Panc1 (cell line): ENCODE measurements around the gene DAD1. TPM values are rescaled to one million over a fixed set of nuclear protein-coding genes. Genes with fewer than 3 reads are reported as not detected.

Experiments used
- ATAC-seq: fragments of 200-7000 bp; cut with Tn5 transposase; 2 replicates; pipeline ENCODE4 v1.9.1; 2020; ENCODE audit warnings: mild to moderate bottlenecking, moderate library complexity
- BruUV-seq: library from RNA; stranded (reverse); fragments of 400-500 nt; replicated peaks from 2 replicates; lab custom pipeline; 2021; lab: Mats Ljungman, UMichigan
- CTCF ChIA-PET: fragments of 300-600 bp; sonication (Branson Sonifier 250); formaldehyde crosslinking; loops from one replicate; lab custom pipeline; 2022; ENCODE audit warnings: antibody characterized with exemption; lab: Charles Lee
- POLR2A ChIA-PET: fragments of 300-600 bp; sonication (Branson Sonifier 250); formaldehyde crosslinking; loops from one replicate; lab custom pipeline; 2022; ENCODE audit warnings: antibody characterized with exemption; lab: Charles Lee
- DNase-seq: peaks from one replicate; pipeline ENCODE4 v3.0.0-alpha.2; 2010; ENCODE audit warnings: low read depth, low spot score
- H3K27ac ChIP-seq: 2 replicates; pipeline ENCODE4 v1.5.1; 2011; ENCODE audit warnings: mild to moderate bottlenecking, low read length, inconsistent platforms
- H3K27me3 ChIP-seq: fragments of 200-500 bp; sonication (Bioruptor generic); 2 replicates; pipeline ENCODE4 v1.6.0; 2014; ENCODE audit warnings: low read length, inconsistent platforms; ENCODE audit not compliant: control insufficient read depth, insufficient read depth
- H3K36me3 ChIP-seq: fragments of 200-500 bp; sonication (Bioruptor generic); 2 replicates; pipeline ENCODE4 v1.5.1; 2014; ENCODE audit warnings: inconsistent platforms, mild to moderate bottlenecking, low read length, moderate library complexity; ENCODE audit not compliant: control insufficient read depth, insufficient read depth
- H3K4me1 ChIP-seq: 2 replicates; pipeline ENCODE4 v1.5.1; 2011; ENCODE audit warnings: inconsistent platforms, mild to moderate bottlenecking, low read length, moderate library complexity; ENCODE audit not compliant: control insufficient read depth, insufficient read depth
- H3K4me3 ChIP-seq, 2 experiments: 2 replicates each; pipeline ENCODE4 v1.5.1; 2011 to 2012; ENCODE audit warnings: low read depth in 2 of 2, low read length in 2 of 2, mild to moderate bottlenecking in 2 of 2, inconsistent platforms in 1 of 2, moderate library complexity in 1 of 2
- H3K9me3 ChIP-seq: fragments of 200-500 bp; sonication (Bioruptor generic); 2 replicates; pipeline ENCODE4 v1.5.1; 2014; ENCODE audit warnings: low read depth, mild to moderate bottlenecking, inconsistent platforms, low read length, moderate library complexity; ENCODE audit not compliant: control insufficient read depth, insufficient read depth
- POLR2AphosphoS5 ChIP-seq: IDR thresholded peaks from 2 replicates; pipeline ENCODE4 v1.6.1; 2012; ENCODE audit warnings: mild to moderate bottlenecking, low read depth, low read length, moderate library complexity
- SIN3A ChIP-seq: IDR thresholded peaks from 2 replicates; pipeline ENCODE4 v1.6.1; 2012; ENCODE audit warnings: low read depth, mild to moderate bottlenecking, low read length, moderate library complexity, borderline replicate concordance; ENCODE audit not compliant: insufficient read depth
- TCF7L2 ChIP-seq: IDR thresholded peaks from 2 replicates; pipeline ENCODE4 v1.6.1; 2011; ENCODE audit warnings: mild to moderate bottlenecking, low read depth, low read length, inconsistent platforms
- in situ Hi-C: cut with HindIII; loops from 2 replicates; pipeline ENCODE4 v1.10.0; 2016; ENCODE audit warnings: low sequenced_read_pairs, low pct_unique_long_range_greater_than_20kb
- intact Hi-C: fragments of 100-400 bp; cut with micrococcal nuclease; formaldehyde crosslinking; loops from one replicate; pipeline ENCODE4 v1.10.0; 2022; ENCODE audit not compliant: unreplicated experiment
- total RNA-seq: library from RNA; stranded (reverse); gene quantifications from one replicate; pipeline ENCODE4 v1.2.1, GENCODE V29; 2021; ENCODE audit not compliant: unreplicated experiment
- TF ChIP-seq, protein P1 (sequence below): fragments of 450-650 bp; IDR thresholded peaks from 2 replicates; pipeline ENCODE4 v1.5.1; 2017; ENCODE audit warnings: mild to moderate bottlenecking
- TF ChIP-seq, protein P2 (sequence below), 2 experiments: IDR thresholded peaks; 2 replicates each; pipeline ENCODE4 v1.6.1; 2011 to 2012; ENCODE audit warnings: low read depth in 2 of 2, control low read depth in 1 of 2, low read length in 1 of 2, mild to moderate bottlenecking in 1 of 2, moderate library complexity in 1 of 2; ENCODE audit not compliant: insufficient read depth in 1 of 2

Gene DAD1
- total RNA-seq, 1 experiment from 2014 or later, result 163 TPM

DNA sequence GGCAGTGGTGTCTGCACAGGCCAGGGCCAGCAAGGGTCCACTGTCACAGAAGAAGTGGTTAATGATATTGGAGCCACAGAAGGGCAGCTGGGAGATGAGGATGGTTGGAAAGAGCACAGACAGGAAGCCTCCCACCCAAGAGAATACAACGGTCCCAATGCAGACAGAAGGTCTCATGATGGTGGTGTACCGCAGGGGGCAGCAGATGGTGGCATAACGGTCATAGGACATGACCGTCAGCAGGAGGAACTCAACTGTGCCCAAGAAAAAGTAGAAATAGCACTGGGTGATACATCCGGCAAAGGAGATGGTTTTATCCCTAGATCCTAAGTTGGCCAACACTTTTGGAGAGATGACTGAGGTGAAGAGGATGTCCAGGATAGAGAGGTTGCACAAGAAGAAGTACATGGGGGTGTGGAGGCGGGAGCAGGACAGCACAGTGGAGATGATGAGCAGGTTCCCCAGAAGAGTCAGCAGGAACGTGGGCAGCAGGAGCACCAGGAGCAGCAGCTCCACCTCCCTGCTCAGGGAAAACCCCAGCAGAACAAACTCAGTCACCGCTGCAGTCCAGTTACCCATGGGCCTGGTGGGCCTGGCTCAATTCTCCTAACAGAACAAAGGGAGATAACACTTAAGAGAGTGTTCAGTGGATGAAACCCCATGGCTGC, 45.3 kb upstream of the DAD1 start:
- CTCF ChIA-PET, result no interaction called here
- H3K36me3 ChIP-seq, result no peaks in the 10 kb centered on the region

DNA sequence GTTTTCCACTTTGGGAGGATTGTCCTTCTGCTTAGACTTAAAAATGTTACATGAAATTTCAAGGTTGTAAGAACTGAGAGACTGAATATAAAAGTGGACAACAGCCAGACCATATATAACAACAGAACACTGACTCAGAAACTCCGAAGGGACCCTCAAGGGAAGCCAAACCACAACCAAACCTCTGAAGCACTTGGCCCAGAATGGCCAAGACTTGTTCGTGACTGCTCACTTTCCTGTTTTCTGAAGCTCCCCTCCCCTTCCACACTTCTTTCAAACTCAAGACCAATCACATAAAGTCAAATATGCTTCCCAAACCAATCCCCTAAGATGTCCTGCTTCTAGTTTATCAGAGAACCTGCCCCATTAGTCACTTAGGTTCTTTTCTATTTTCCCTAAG, 41.5 kb upstream of the DAD1 start:
- POLR2A ChIA-PET, result no interaction called here
- DNase-seq (no peak), ATAC-seq (no peak)
- Histone ChIP-seq H3K9me3 (no peaks in the 10 kb centered on the region; the same call in 1 of the 2 replicates), H3K4me3 (no peak overlapping the region), H3K36me3 (no peaks in the 10 kb centered on the region), H3K4me1 (no peaks in the 10 kb centered on the region), H3K27me3 (no peaks in the 10 kb centered on the region; the same call in 1 of the 2 replicates), H3K27ac (no peak overlapping the region)
- TF ChIP-seq, protein P1, sequence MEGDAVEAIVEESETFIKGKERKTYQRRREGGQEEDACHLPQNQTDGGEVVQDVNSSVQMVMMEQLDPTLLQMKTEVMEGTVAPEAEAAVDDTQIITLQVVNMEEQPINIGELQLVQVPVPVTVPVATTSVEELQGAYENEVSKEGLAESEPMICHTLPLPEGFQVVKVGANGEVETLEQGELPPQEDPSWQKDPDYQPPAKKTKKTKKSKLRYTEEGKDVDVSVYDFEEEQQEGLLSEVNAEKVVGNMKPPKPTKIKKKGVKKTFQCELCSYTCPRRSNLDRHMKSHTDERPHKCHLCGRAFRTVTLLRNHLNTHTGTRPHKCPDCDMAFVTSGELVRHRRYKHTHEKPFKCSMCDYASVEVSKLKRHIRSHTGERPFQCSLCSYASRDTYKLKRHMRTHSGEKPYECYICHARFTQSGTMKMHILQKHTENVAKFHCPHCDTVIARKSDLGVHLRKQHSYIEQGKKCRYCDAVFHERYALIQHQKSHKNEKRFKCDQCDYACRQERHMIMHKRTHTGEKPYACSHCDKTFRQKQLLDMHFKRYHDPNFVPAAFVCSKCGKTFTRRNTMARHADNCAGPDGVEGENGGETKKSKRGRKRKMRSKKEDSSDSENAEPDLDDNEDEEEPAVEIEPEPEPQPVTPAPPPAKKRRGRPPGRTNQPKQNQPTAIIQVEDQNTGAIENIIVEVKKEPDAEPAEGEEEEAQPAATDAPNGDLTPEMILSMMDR, result no peak
- TF ChIP-seq SIN3A, result no peak
- intact Hi-C loops (no loop called here), in situ Hi-C loops (no loop called here)
- CTCF ChIA-PET, result no interaction called here
- BruUV-seq, result no TSS peak

More for the DNA sequence above, 45.3 kb upstream of the DAD1 start:
- POLR2A ChIA-PET, result no interaction called here
- in situ Hi-C loops (no loop called here), intact Hi-C loops (no loop called here)
- DNase-seq (no peak), ATAC-seq (no peak)
- TF ChIP-seq SIN3A (no peak), POLR2AphosphoS5 (no peak), TCF7L2 (no peak)
- TF ChIP-seq, protein P2, sequence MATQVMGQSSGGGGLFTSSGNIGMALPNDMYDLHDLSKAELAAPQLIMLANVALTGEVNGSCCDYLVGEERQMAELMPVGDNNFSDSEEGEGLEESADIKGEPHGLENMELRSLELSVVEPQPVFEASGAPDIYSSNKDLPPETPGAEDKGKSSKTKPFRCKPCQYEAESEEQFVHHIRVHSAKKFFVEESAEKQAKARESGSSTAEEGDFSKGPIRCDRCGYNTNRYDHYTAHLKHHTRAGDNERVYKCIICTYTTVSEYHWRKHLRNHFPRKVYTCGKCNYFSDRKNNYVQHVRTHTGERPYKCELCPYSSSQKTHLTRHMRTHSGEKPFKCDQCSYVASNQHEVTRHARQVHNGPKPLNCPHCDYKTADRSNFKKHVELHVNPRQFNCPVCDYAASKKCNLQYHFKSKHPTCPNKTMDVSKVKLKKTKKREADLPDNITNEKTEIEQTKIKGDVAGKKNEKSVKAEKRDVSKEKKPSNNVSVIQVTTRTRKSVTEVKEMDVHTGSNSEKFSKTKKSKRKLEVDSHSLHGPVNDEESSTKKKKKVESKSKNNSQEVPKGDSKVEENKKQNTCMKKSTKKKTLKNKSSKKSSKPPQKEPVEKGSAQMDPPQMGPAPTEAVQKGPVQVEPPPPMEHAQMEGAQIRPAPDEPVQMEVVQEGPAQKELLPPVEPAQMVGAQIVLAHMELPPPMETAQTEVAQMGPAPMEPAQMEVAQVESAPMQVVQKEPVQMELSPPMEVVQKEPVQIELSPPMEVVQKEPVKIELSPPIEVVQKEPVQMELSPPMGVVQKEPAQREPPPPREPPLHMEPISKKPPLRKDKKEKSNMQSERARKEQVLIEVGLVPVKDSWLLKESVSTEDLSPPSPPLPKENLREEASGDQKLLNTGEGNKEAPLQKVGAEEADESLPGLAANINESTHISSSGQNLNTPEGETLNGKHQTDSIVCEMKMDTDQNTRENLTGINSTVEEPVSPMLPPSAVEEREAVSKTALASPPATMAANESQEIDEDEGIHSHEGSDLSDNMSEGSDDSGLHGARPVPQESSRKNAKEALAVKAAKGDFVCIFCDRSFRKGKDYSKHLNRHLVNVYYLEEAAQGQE (IDR thresholded peaks at IDR 0.05; ENCODE audit: insufficient read depth in 1 of 2, low read depth in 2 of 2, low read length in 1 of 2), result no peak
- TF ChIP-seq, protein P1, result no peak
- no peaks in the 10 kb centered on the region; the same call in 1 of the 2 replicates for H3K9me3 ChIP-seq
- H3K4me1 ChIP-seq, result no peaks in the 10 kb centered on the region
- H3K27me3 ChIP-seq, result no peaks in the 10 kb centered on the region
- no peak overlapping the region for H3K27ac ChIP-seq
- H3K4me3 ChIP-seq, result no peak overlapping the region
- BruUV-seq, result no TSS peak
